Caki2 (cell line): Measurements from ENCODE around the gene COL4A2. TPM values are rescaled to one million over a fixed set of nuclear protein-coding genes. Genes with fewer than 3 reads are reported as not detected.

Experiments used
- DNase-seq: peaks from one replicate; pipeline ENCODE4 v3.0.0-alpha.2; 2015; ENCODE audit warnings: low read depth
- in situ Hi-C: cut with HindIII; loops from 2 replicates; pipeline ENCODE4 v1.10.0; 2016; ENCODE audit warnings: low sequenced_read_pairs, low pct_unique_long_range_greater_than_20kb, mixed read lengths
- total RNA-seq: library from RNA; depleted of rRNA; stranded (reverse); fragments of >200 nt; shearing (Covaris generic); gene quantifications from 2 replicates; pipeline ENCODE4 v1.2.3, GENCODE V29; 2014; ENCODE audit warnings: low replicate concordance

COL4A2 gene
- total RNA-seq, 1 experiment from 2014 or later: 412 TPM

DNA sequence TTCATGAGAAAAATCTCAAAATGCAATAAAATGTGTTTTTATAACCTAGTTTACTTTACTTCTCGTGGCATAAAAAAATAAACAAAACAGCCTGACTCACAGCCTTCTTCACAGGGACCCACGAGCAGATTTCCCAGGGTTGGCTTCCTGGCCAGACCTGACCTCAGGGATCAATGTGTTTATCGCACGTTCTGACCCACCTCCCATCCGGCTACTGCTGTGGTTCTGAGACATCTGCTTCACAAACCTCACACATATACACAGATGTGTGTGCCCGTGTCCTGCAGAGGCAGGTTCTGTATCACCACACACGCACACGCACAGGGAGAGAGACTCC lies 118.3 kb downstream of the COL4A2 start:
- in situ Hi-C loops: no loop called here

DNA sequence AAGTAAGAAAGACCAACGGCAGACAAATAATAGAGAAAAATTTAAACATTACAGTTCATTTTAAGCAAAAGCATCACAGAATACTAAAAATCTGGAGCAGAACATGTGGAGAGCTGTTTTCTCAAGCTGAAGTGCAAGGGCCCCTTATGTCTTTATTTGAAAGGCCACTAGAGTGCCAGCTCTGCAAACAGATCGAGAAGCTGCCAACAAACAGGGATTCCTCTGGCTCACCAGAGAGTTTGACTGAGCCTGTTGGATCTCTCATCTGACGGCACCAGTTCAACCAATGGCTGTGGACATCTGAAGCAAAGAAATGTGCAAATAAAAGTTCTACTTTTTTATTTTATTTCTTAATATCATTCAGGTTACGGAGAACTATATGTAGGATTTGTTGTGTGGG lies 119.7 kb downstream of the COL4A2 start:
- no peak for DNase-seq
- in situ Hi-C loops: no loop called here

More for the DNA sequence above, 118.3 kb downstream of the COL4A2 start:
- peak; percentile 76 for DNase-seq

DNA sequence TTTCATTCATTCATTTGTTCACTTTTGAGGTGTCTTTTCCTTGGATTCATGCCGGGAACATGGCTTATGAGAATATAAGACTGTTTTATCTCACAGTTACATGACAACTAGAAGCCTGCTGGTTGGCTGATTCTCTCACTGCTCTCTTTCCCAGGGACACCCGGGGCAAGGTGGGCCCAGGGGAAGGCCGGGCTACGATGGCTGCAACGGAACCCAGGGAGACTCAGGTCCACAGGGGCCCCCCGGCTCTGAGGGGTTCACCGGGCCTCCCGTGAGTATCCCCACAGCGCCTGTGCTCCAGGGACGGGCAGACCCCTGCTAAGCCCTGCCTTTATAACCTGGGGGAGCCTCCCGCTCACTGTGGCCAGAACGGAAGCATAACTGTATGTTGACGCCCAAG lies 121.2 kb downstream of the COL4A2 start:
- in situ Hi-C loops: no loop called here
- no peak for DNase-seq

DNA sequence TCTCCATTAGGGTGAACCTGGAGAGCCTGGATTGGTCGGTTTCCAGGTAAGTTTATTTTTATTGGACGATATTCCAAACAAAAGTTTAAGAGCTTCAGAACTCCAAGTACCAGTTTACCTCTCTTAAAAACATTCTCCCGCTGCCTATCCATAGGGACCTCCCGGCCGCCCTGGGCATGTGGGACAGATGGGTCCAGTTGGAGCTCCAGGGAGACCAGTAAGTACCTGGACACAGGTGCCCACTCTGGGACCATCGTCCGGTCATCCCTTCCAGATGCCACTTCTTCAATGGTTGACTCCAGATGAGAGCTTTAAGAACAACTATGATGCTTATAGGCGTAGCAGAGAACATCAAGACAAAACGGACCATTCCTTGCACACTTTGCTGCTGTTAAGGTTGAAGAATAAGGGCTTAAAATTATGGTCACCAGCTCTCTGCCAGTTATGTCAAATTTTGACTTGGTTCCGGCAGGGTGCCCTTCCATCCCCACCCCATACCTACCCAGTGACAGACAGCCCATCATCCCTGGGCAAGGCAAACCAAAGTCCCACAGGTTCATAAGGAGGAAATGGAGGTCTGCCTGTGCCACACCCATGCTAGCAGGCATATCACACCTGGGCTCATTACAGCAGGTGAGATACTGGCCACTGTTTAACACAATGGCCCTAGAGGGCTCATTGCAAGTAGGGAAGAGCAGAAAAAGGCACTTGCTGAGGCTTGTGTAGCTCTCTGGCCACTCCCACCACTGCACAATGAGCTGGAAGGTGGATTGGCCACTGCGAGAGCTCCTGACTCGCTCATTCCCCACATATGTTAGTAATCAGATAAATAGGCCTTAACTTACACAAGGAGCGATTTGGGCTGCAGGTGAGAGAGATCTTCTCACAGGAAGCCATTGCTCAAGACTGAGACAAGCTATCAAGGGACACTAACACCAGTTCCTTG lies 123.6 kb downstream of the COL4A2 start:
- DNase-seq: no peak
- in situ Hi-C loops: no loop called here

DNA sequence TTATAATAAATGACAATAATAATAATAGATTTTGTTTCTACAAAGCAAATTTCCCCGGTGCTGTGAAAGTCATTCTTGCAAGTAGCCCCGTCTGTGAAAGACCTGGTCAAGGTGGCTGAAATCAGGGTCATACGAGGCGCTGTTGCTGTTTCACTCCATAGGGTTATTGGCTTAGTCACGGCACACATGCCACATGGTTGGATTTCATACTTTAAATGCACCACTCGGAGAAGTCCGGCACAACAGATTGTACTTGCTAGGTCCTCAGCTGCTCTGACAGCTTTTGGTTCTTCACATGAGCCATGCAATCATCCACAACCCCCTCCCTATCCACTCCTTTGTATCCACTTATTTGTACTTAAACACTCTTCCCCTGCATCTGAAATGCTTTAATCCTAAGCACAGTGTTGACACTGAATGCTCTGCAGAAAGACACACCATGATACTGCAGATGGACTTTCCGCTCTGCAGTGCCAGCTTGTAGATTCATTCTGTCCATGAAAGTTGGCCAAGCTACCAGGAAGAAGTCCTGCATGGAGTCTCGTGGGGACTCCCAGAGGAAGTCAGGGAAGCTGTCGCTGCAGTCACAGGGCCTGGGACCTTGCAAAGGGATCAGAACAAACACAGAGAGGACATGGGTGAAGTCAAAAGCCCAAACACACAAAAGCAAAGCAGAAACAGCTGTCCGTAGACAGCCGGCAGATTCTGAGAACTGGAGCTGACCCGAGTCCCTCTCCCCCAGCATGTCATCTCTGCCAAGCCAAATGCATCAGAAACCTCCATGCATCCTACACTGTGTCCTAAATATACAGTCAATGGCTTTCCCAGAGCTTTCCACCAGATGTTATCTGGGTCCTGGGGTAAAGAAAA lies 124.6 kb downstream of the COL4A2 start:
- DNase-seq: no peak
- in situ Hi-C loops: no loop called here

DNA sequence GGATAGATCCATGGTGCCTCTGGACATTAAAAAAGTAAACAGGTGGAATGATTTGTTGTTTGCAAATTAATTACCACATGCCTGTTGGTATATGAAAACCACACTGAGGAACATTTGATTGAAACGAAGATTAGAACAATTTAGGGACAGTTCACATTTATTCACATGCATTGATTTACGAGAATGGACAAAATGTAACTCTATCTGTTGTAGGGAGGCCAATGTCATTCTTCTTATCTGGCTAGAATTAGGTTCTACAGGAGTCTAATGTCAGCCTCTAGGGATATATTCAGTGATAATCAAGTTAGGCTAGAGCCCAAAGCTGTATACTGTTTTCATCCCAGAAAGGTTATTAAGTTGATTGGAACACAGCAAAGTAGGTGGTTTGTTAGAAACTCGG lies 125.4 kb downstream of the COL4A2 start:
- in situ Hi-C loops: no loop called here
- DNase-seq: no peak

DNA sequence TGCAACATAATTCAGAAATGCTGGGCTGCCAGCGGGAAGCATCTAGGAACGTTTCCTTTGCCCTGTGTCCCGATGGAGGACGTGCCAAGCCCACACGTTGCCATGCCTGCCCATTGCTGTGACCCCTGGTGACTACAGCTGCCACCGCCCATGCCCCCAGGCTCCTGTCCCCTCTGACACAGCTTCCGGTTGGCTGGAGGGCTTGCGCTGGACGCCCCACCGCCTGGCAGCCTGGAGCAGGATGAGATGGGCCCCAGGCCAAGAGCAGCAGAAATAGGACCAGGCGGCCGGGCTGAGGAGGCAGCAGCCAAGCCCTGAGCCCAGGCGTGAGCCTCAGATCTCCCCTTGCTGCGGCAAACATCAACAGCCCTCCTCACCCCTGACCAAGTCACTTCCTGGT lies 125.9 kb downstream of the COL4A2 start:
- in situ Hi-C loops: no loop called here
- DNase-seq: no peak

DNA sequence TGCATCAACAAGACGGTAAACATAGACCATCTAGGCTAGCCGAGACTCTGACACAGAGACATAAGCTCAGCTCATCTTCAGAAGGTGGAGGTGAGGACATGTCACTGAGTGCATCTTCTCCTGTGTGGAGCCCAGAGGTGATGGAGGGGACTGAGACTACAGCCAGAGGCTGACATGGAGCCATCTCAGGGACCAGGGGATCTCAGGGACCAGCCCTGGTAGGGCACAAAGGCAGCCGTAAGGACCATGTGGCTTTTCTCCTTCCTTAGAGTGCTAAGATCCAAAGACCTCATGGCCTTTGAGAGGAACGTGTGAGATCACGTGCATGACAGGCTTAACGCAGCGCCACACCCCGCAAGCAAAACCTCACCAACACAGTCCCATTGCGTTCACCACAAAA lies 127.5 kb downstream of the COL4A2 start:
- no peak for DNase-seq
- in situ Hi-C loops: no loop called here

DNA sequence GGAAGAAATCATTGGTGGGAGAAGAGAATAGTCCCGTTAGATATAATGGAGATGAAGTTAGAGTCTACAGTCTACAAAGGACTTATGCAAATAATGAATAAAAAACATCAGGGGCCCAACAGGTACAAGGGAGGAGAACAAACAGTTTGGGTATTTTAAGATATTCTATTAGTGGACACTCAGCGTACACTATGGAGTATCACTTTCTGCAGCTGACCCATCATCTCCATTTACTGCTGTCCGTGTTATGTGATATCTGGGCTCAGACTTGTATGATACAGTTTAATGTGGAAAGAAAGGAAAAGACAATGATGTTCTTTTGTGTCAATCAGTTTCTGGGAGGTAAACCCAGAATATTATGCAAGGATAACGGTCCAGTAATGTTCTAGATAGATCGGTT lies 128.2 kb downstream of the COL4A2 start:
- in situ Hi-C loops: no loop called here

DNA sequence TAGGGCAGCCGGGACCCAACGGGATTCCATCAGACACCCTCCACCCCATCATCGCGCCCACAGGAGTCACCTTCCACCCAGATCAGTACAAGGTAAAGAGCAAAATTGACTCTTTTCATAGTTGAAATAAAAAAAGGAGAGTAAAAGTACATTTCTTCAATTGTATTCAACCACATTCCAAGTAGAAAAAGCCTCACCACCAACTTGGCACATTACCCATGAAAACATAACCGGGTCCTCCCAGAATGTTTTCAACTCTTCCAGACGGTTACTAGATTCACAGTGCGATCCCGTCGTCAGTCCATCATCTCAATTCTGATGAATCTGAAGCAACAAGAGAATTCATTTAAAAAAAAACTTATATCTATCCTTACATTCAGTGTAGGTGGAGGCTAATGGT lies 129.2 kb downstream of the COL4A2 start:
- in situ Hi-C loops: no loop called here
- no peak for DNase-seq

More for the DNA sequence above, 128.2 kb downstream of the COL4A2 start:
- DNase-seq: no peak

DNA sequence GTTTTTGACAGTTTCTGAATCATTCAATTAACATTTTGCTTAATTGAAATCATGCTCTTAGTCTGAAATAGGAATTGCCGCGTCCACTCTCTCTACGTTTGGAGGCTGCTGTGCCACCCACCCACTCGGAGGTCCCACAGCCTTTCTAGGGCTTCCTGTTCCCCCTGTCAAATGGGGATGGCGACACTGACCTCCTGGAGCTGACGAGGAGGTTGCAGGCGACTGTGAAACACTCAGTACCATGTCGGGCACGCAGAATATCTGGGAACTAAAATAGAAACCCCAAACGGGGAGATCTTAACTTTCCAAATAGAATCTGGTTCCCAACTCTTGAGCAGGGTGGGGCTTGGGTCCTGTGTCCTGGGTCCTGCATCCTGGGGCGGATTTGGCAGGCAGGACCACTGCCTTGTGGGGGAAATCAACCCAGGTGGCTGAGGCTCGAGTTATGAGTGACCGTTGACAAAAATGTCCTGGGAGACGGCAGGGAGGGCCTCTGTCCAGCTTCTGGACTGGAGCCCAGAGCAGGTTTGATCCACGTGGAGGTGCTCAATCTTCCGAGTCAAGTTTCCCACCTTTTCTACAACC lies 129.8 kb downstream of the COL4A2 start:
- DNase-seq: no peak
- in situ Hi-C loops: no loop called here

DNA sequence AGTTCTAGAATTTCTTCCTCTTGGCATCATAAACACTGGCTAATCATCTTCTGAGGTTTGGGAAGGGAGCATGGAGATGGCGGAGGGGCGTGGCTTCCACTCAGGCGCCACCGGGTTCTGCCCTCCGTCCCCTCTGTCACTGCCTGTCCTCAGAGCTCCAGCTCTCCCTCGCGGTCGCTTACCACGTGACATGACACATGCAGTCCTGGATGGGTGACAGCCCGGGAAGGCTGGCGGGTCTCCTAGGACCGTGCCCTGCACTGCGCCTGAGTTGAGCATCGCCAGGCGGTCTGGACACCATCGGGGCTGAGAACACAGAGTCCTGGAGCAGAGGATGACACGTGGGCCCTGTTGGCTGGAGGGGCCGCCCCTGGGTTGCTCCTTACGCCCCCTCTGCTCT lies 131.1 kb downstream of the COL4A2 start:
- in situ Hi-C loops: no loop called here
- no peak for DNase-seq

DNA sequence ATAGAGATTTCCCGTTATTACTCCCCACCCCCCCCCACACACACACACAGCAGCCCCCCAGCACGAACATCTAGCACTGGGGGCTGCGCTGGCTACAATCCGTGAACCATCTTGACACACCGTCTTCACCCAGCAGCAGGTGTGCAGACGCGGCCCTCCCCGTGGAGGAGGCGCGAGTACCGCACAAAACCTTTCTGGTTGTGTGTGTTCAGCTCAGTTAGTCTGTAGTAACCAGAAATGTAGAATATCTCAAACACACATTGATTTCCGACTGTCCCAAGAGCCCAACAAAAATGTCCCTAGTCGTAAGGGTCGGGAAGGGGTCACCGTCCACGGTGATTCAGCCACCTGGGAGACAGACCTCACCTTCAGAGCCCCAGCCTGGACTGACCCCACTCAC lies 131.7 kb downstream of the COL4A2 start:
- in situ Hi-C loops: no loop called here
- DNase-seq: no peak

DNA sequence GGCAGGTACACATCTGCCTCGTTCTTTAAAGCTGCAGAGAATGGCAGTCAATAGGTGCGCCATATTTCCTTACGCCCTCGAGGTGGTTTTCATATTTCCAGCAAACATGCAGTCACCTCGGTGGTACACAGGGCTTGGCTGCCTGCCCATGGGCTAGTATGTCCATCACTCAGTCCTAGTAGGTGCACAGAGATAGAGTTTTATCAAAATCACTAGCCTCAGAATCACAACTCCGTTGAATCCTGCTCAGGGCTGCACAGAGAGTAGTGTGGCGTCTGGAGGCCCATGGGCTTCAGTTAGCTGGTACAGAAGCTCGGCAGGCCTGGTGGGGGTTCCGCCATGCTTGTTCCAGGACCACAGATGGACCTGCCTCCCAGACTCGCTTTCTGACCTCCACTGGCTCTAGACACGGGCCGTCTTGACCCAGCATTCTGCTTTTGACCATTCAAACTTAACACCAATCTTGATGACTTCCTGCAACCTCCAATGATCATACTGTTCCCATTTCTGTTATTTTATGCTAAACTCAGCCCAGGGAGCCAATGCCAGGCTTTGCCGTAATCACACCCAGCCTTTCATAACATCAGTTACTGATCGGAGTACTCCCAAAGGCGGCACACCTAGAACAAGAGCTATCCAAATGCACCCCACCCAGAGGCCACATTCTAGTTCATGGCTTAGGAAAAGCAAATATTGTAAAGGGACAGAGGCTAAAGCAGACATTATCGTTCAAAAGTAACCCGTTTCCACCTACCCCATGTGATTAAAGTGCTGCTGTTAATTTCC lies 134.1 kb downstream of the COL4A2 start:
- DNase-seq: no peak
- in situ Hi-C loops: no loop called here

DNA sequence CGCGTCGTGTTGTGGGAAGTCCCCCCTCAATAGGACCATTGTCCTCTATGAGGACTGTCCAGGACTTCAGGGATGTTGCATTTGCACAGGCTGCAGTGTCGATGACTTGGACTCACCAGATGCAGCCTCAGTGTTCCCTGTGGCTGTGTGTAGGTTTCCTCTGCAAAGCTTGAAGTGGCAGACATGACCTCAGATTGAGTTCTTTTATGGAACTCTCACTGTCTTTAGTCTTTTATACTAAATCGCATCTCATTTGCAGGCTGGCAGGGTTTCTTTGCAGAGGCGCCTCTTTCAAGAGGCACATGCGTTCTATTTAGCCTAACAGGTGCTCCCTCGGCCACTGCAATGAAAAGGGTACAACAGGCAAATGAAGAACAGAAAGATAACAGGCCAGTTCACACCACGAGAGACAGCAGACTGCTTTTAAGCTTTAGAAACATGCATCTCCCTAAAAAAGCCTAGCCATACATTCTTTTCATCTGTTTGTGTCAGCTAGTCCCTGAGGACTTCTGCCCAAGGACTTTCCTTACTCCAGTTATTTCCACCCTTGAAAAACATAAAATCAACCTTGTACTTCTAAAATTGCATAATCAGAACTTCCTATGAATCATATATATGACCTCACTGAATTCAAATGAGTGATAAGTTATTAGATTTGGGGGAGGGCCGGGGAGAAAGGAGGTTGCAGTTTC lies 136.0 kb downstream of the COL4A2 start:
- in situ Hi-C loops: no loop called here
- no peak for DNase-seq

DNA sequence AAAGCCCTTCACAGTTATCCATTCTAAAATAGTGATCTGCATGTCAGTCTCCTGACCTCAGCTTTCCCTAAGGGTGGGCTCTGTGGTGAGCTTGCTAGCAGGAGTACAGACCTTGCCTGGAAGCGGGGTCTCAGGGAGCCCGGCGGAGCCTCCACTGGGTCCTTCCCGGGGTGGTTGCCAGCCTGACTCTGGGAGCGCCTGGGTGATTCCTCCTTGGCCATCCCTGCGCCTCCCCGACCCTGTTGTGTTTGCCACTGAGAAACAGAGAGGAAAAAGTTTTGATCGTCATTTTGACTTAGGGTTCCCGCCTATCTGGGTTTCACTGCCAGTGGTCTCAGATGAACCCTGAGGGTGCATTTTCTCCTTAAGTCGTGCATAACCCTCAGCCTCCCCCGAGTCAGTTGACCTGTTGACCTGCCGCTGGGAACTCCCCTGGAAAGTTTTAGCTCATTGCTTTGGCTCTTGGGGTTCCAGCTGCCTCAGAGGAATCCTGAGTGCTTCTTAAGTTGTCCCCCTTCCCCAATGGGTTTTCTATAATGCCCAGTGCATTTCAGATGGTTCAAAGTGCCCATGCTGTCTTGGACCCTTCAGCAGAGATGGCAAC lies 136.6 kb downstream of the COL4A2 start:
- DNase-seq: no peak
- in situ Hi-C loops: no loop called here

DNA sequence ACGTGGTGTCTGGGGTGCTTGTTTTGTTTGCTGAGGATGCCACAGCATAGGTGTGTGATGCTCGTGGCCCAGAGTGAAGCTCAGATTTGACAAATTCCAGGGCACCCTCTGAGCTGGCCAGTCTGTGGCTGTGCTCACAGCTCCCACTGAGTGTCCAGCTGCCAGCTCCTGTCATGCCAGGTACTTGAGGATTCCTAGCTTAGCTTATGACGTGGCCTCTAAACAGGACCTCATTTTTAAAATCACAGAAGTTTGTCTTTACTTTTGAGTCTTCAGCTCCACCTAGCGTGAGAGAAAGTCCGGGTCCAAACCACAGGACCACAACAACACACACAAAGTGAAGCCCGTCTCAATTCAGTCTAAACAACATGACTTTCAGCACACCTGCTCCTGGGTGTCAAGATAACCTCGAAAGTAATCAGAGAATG lies 137.2 kb downstream of the COL4A2 start:
- in situ Hi-C loops: no loop called here
- DNase-seq: no peak
